K562 (cell line): ENCODE measurements around the gene THOP1. TPM values are rescaled to one million over a fixed set of nuclear protein-coding genes. Genes with fewer than 3 reads are reported as not detected.

Experiments used
- ASH1L ChIP-seq: fragments of 450-650 bp; IDR thresholded peaks from 2 replicates; pipeline ENCODE4 v1.6.1; 2018; ENCODE audit warnings: borderline replicate concordance, mild to moderate bottlenecking, low read depth; ENCODE audit not compliant: partially characterized antibody
- GTF3C2 ChIP-seq: IDR thresholded peaks from 3 replicates; pipeline ENCODE4 v1.6.1; 2011; ENCODE audit warnings: borderline replicate concordance, mild to moderate bottlenecking, moderate library complexity; ENCODE audit not compliant: insufficient read length; ENCODE audit errors: extremely low read depth
- HNRNPH1 ChIP-seq: fragments of 200-400 bp; formaldehyde crosslinking; optimal IDR thresholded peaks from 2 replicates; pipeline ENCODE3; 2017; ENCODE audit warnings: low read depth, mild to moderate bottlenecking, low read length, moderate library complexity
- JUN ChIP-seq, 2 experiments: sonication (generic) in 1 of 2; formaldehyde crosslinking in 1 of 2; IDR thresholded peaks; 2 replicates each; pipeline versions ENCODE4 v1.6.1 to v1.8.0; 2012 to 2022; ENCODE audit warnings: borderline replicate concordance in 2 of 2, mild to moderate bottlenecking in 2 of 2, improper control_type of control experiment in 1 of 2, low read depth in 1 of 2, low read length in 1 of 2, missing genetic modification reagents in 1 of 2
- MAZ ChIP-seq, 2 experiments: fragments of 450-650 bp in 1 of 2; sonication (generic) in 1 of 2; formaldehyde crosslinking; IDR thresholded peaks in 1 of 2; conservative IDR thresholded peaks in 1 of 2; 2 replicates each; pipeline versions ENCODE4 v1.4.0 to v1.5.0; 2020; ENCODE audit warnings: mild to moderate bottlenecking in 1 of 2, missing genetic modification reagents in 1 of 2
- NFE2 ChIP-seq: IDR thresholded peaks from 2 replicates; pipeline ENCODE4 v1.6.1; 2014; ENCODE audit warnings: antibody characterized with exemption, low read depth
- NR2F6 ChIP-seq: fragments of 450-650 bp; formaldehyde crosslinking; IDR thresholded peaks from 2 replicates; pipeline ENCODE4 v1.4.0; 2020; ENCODE audit warnings: mild to moderate bottlenecking
- PHF21A ChIP-seq: fragments of 450-650 bp; IDR thresholded peaks from 2 replicates; pipeline ENCODE4 v1.6.1; 2017; ENCODE audit warnings: low read depth, borderline replicate concordance
- POLR2B ChIP-seq: fragments of 450-650 bp; IDR thresholded peaks from 2 replicates; pipeline ENCODE4 v1.6.1; 2018; ENCODE audit warnings: low read depth; ENCODE audit not compliant: partially characterized antibody
- SRSF1 ChIP-seq: fragments of 200-400 bp; formaldehyde crosslinking; IDR thresholded peaks from 2 replicates; pipeline ENCODE4 v1.6.1; 2017; ENCODE audit warnings: mild to moderate bottlenecking, low read depth, low read length, moderate library complexity
- ZNF318 ChIP-seq, 2 experiments: fragments of 450-650 bp; IDR thresholded peaks; 2 replicates each; pipeline ENCODE4 v1.6.1; 2016; ENCODE audit warnings: mild to moderate bottlenecking in 2 of 2, borderline replicate concordance in 1 of 2, low read depth in 1 of 2, moderate library complexity in 1 of 2
- ZNF764 ChIP-seq: fragments of 250-450 bp; sonication (Bioruptor Pico); IDR thresholded peaks from 2 replicates; pipeline ENCODE4 v1.4.0; 2020; ENCODE audit warnings: low read depth, mild to moderate bottlenecking, moderate library complexity
- ZZZ3 ChIP-seq: fragments of 450-650 bp; IDR thresholded peaks from 2 replicates; pipeline ENCODE4 v1.6.1; 2016; ENCODE audit warnings: antibody characterized with exemption, mild to moderate bottlenecking, moderate library complexity
- polyA plus RNA-seq, 8 experiments: library from polyadenylated mRNA; depleted of rRNA in 4 of 8; stranded (reverse) in 5 of 8; unstranded in 3 of 8; fragments of >200 nt; fragmentation: Nextera tagmentation in 2 of 8; fragmentation: Illumina TruSeq in 1 of 8; extraction: Ambion mirVana in 2 of 8; extraction: Trizol in 1 of 8; gene quantifications; 2 replicates each; pipeline versions ENCODE4 v1.2.1 to v1.2.3, GENCODE V29; 2011 to 2014; ENCODE audit warnings: inconsistent platforms in 1 of 8, missing spikeins in 1 of 8
- total RNA-seq, 7 experiments: library from RNA; depleted of rRNA in 6 of 7; stranded (reverse); fragments of >200 nt in 6 of 7; fragmentation: Illumina TruSeq in 2 of 7; extraction: Trizol in 2 of 7; gene quantifications; 2 replicates each; pipeline versions ENCODE4 v1.2.1 to v1.2.3, GENCODE V29; 2011 to 2021; ENCODE audit warnings: low replicate concordance in 1 of 7

Gene THOP1
- total and polyA plus RNA-seq, 9 of the 15 experiments (the other 6 are each of a cell fraction or from before 2014, with no cell fraction given) = 1.3 to 255 (median 96.1) TPM

- TF ChIP-seq ZNF318 (IDR thresholded peaks at IDR 0.05; ENCODE audit: borderline replicate concordance in 1 of 2, low read depth in 1 of 2) (no peak), ZNF764 (CRISPR knock-in tag) (no peak), GTF3C2 (no peak), PHF21A (0 out of 2 replicates have a peak, but pooled peaks have one; percentile 19), HNRNPH1 (no peak), JUN (IDR thresholded peaks at IDR 0.05; ENCODE audit: borderline replicate concordance, low read depth, low read length) (peak; percentile 96; the same call in 1 of the 2 replicates), JUN (CRISPR knock-in tag; IDR thresholded peaks at IDR 0.05; ENCODE audit: borderline replicate concordance) (peak; percentile 92), POLR2B (peak; percentile 81), SRSF1 (no peak), ASH1L (peak; percentile 45), MAZ (CRISPR knock-in tag; conservative IDR thresholded peaks at IDR 0.05 in 1 of 2, IDR thresholded peaks at IDR 0.05 in 1 of 2) (peak; percentile 53 to 66; a peak in 2 of 4 replicates), ZZZ3 (no peak), NFE2 (no peak; the same call in 1 of the 2 replicates), NR2F6 (no peak)
Observed at GRCh38 chr19:2782936-2783780, 2.1 kb upstream of the THOP1 start, which contains the start of gene SGTA (continued).
